PC-9 (cell line): ENCODE results near the gene OR6F1. TPM values are rescaled to one million over a fixed set of nuclear protein-coding genes. Genes with fewer than 3 reads are reported as not detected.
"Not testable (repeated sequence)": the region's sequence is repeated elsewhere in the genome, so short reads cannot be mapped to it uniquely, and the experiment has no call there.

Experiments used
- BruUV-seq: library from RNA; stranded (reverse); fragments of 400-500 nt; replicated peaks from 2 replicates; lab custom pipeline; 2021; lab: Mats Ljungman, UMichigan
- CTCF ChIA-PET: fragments of 300-600 bp; sonication (Branson Sonifier 250); formaldehyde crosslinking; loops from one replicate; lab custom pipeline; 2022; ENCODE audit warnings: antibody characterized with exemption; lab: Charles Lee
- POLR2A ChIA-PET: fragments of 300-600 bp; sonication (Branson Sonifier 250); formaldehyde crosslinking; loops from one replicate; lab custom pipeline; 2022; ENCODE audit warnings: antibody characterized with exemption; ENCODE audit not compliant: unreplicated experiment; lab: Charles Lee
- DNase-seq, 2 experiments: peaks; one replicate each; pipeline versions ENCODE4 v3.0.0 to v3.0.0-alpha.2; 2015 to 2022; ENCODE audit warnings: mixed read lengths in 1 of 2
- H2AFZ ChIP-seq: fragments of 200-600 bp; sonication (generic); 2 replicates; pipeline ENCODE4 v1.8.1; 2017; ENCODE audit warnings: antibody characterized with exemption
- H3F3A ChIP-seq: fragments of 200-600 bp; sonication (generic); 2 replicates; pipeline ENCODE4 v1.8.1; 2017; ENCODE audit warnings: antibody characterized with exemption, mild to moderate bottlenecking, low read depth; ENCODE audit not compliant: insufficient read depth
- H3K27ac ChIP-seq: fragments of 200-600 bp; sonication (generic); 2 replicates; pipeline ENCODE4 v1.6.1; 2016; ENCODE audit warnings: mixed run types
- H3K27me3 ChIP-seq: fragments of 200-600 bp; sonication (generic); 2 replicates; pipeline ENCODE4 v1.6.1; 2016; ENCODE audit warnings: low read depth, mixed run types; ENCODE audit not compliant: insufficient read depth
- H3K36me3 ChIP-seq: fragments of 200-600 bp; sonication (generic); 2 replicates; pipeline ENCODE4 v1.6.1; 2016; ENCODE audit warnings: low read depth, mixed run types
- H3K4me1 ChIP-seq: fragments of 200-600 bp; sonication (generic); replicated peaks from 2 replicates; pipeline ENCODE4 v1.6.1; 2016; ENCODE audit warnings: mixed run types; ENCODE audit not compliant: insufficient read depth
- H3K4me2 ChIP-seq: fragments of 200-600 bp; sonication (generic); 2 replicates; pipeline ENCODE4 v1.6.1; 2017; ENCODE audit warnings: mixed run types
- H3K4me3 ChIP-seq: fragments of 200-600 bp; sonication (generic); 2 replicates; pipeline ENCODE4 v1.6.1; 2016; ENCODE audit warnings: mixed run types
- H3K79me2 ChIP-seq: fragments of 200-600 bp; sonication (generic); 2 replicates; pipeline ENCODE4 v1.6.1; 2017; ENCODE audit warnings: low read depth, mixed run types
- H3K9me2 ChIP-seq: fragments of 200-600 bp; sonication (generic); 2 replicates; pipeline ENCODE4 v1.8.1; 2017; ENCODE audit warnings: mild to moderate bottlenecking; ENCODE audit not compliant: insufficient read depth
- H3K9me3 ChIP-seq: fragments of 200-600 bp; sonication (generic); 2 replicates; pipeline ENCODE4 v1.8.1; 2016; ENCODE audit warnings: low read depth; ENCODE audit not compliant: insufficient read depth
- H4K20me1 ChIP-seq: fragments of 200-600 bp; sonication (generic); 2 replicates; pipeline ENCODE4 v1.8.1; 2017; ENCODE audit not compliant: insufficient read depth
- EZH2 ChIP-seq: fragments of 200-600 bp; sonication (generic); IDR thresholded peaks from 2 replicates; pipeline ENCODE4 v1.8.0; 2017; ENCODE audit warnings: antibody characterized with exemption, low read depth
- intact Hi-C: fragments of 100-400 bp; cut with micrococcal nuclease; formaldehyde crosslinking; loops from one replicate; pipeline ENCODE4 v1.10.0; 2022; ENCODE audit not compliant: unreplicated experiment
- total RNA-seq: library from RNA; stranded (reverse); gene quantifications from 2 replicates; pipeline ENCODE4 v1.2.3, GENCODE V29; 2021
- TF ChIP-seq, protein P1 (sequence below): fragments of 200-600 bp; sonication (generic); conservative IDR thresholded peaks from 2 replicates; pipeline ENCODE4 v1.6.1; 2017; ENCODE audit warnings: mixed run types, antibody characterized with exemption, mild to moderate bottlenecking, moderate library complexity

The OR6F1 gene
- total RNA-seq, 1 experiment from 2014 or later: not detected

DNA sequence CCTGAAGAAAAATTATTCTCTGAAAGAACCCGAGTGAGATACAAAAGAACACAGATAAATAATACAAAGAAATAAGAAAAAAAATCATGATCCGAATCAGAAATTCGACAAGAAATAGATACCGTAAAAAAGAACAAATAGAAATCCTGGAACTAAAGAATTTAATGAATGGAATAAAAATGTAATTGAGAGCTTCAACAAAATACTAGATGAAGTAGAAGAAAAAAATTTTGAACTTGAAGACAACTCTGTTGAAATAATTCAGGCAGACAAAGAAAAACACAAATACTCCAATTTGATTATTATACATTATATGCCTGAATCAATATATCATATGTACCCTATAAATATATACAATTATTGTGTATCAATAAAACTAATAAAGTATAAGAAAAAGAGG lies 4.8 kb upstream of the OR6F1 start:
- no peaks in the 10 kb centered on the region for H4K20me1 ChIP-seq
- H3K4me3 ChIP-seq: no peak overlapping the region
- TF ChIP-seq EZH2: no peak
- BruUV-seq: no TSS peak
- H3F3A ChIP-seq: no peaks in the 10 kb centered on the region
- H3K4me2 ChIP-seq: no peak overlapping the region
- CTCF ChIA-PET: no interaction called here
- POLR2A ChIA-PET: no interaction called here
- H3K4me1 ChIP-seq: no peaks in the 10 kb centered on the region
- no peaks in the 10 kb centered on the region for H3K9me3 ChIP-seq
- intact Hi-C loops: no loop called here
- no peak overlapping the region for H2AFZ ChIP-seq
- DNase-seq: no peak
- H3K36me3 ChIP-seq: no peaks in the 10 kb centered on the region
- no peaks in the 10 kb centered on the region for H3K27me3 ChIP-seq
- no peaks in the 10 kb centered on the region for H3K79me2 ChIP-seq
- no peak overlapping the region for H3K27ac ChIP-seq
- H3K9me2 ChIP-seq: no peaks in the 10 kb centered on the region

DNA sequence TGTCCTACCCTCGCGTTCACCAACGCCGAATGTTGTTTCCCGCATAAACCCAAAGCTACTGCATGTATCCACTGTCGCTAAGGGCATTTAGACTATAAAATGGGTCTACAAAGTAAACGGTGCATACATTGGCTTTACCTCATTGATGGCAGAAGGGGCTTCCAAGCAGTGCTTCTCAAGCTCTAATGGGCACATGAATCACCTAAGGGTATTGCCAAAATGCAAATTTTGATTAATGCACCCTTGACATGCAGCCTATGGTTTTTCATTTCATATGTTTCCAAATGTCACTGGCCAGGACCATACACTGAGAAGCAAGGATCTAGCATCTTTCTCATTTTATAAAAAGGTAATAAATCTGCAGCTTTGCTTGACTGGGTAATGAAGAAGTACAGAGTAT lies 2.7 kb downstream of the OR6F1 start:
- Histone ChIP-seq H4K20me1 (no peaks in the 10 kb centered on the region), H3K4me2 (no peak overlapping the region), H3K4me3 (no peak overlapping the region), H3K79me2 (no peaks in the 10 kb centered on the region), H3K36me3 (no peaks in the 10 kb centered on the region), H2AFZ (no peak overlapping the region), H3K9me2 (no peaks in the 10 kb centered on the region), H3F3A (no peaks in the 10 kb centered on the region), H3K27me3 (no peaks in the 10 kb centered on the region), H3K9me3 (no peaks in the 10 kb centered on the region), H3K27ac (no peak overlapping the region), H3K4me1 (no peaks in the 10 kb centered on the region)
- BruUV-seq: no TSS peak
- DNase-seq: no peak
- POLR2A ChIA-PET: no interaction called here
- TF ChIP-seq EZH2: no peak
- TF ChIP-seq, protein P1, sequence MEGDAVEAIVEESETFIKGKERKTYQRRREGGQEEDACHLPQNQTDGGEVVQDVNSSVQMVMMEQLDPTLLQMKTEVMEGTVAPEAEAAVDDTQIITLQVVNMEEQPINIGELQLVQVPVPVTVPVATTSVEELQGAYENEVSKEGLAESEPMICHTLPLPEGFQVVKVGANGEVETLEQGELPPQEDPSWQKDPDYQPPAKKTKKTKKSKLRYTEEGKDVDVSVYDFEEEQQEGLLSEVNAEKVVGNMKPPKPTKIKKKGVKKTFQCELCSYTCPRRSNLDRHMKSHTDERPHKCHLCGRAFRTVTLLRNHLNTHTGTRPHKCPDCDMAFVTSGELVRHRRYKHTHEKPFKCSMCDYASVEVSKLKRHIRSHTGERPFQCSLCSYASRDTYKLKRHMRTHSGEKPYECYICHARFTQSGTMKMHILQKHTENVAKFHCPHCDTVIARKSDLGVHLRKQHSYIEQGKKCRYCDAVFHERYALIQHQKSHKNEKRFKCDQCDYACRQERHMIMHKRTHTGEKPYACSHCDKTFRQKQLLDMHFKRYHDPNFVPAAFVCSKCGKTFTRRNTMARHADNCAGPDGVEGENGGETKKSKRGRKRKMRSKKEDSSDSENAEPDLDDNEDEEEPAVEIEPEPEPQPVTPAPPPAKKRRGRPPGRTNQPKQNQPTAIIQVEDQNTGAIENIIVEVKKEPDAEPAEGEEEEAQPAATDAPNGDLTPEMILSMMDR: no peak
- intact Hi-C loops: no loop called here
- CTCF ChIA-PET: no interaction called here

DNA sequence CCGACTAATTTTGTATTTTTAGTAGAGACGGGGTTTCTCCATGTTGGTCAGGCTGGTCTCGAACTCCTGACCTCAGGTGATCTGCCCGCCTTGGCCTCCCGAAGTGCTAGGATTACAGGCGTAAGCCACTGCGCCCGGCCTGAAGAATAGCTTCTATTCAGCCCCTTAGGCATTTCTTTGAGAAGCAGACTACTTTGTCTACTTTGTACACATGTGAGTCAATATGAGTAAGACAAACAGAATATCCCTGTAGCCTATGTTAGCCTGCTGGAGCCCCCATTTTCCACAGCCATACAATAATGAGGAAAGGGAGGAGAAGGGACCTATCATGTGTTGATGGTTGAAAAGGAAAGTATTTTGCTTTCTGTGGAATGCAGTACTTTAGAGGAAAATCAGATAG lies 5.8 kb downstream of the OR6F1 start:
- POLR2A ChIA-PET, H3K27me3 ChIP-seq, H3F3A ChIP-seq, CTCF ChIA-PET, H2AFZ ChIP-seq, H3K4me3 ChIP-seq, H4K20me1 ChIP-seq, H3K9me3 ChIP-seq, BruUV-seq, H3K27ac ChIP-seq, H3K9me2 ChIP-seq, H3K4me2 ChIP-seq, DNase-seq, H3K36me3 ChIP-seq, H3K79me2 ChIP-seq, H3K4me1 ChIP-seq, intact Hi-C loops: not testable (repeated sequence)

DNA sequence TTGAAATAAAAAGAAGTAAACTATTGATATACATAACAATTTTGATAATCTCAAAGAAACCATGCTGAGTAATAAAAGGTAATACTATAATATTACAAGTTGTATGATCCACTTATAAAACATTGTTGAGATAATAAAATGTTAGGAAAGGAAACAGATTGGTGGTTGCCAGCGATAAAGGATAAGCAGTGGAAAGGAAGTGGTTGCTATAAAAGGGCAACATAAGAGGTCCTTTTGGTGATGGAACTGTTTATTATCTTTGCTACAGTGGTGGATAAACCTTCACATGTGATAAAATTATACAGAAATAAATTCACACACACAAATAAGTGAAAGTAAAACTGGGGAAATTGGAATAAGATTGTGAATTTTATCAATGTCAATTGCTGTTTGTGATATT lies 15.1 kb downstream of the OR6F1 start:
- no peak overlapping the region for H2AFZ ChIP-seq
- no peak overlapping the region for H3K4me2 ChIP-seq
- H3K27me3 ChIP-seq: no peaks in the 10 kb centered on the region
- no peak for DNase-seq
- ChIA-PET CTCF (no interaction called here), POLR2A (no interaction called here)
- H3K9me3 ChIP-seq: no peaks in the 10 kb centered on the region
- no peak overlapping the region for H3K27ac ChIP-seq
- no peaks in the 10 kb centered on the region for H4K20me1 ChIP-seq
- H3K4me3 ChIP-seq: no peak overlapping the region
- BruUV-seq: no TSS peak
- H3K36me3 ChIP-seq: no peaks in the 10 kb centered on the region
- H3F3A ChIP-seq: no peaks in the 10 kb centered on the region
- H3K79me2 ChIP-seq: no peaks in the 10 kb centered on the region
- intact Hi-C loops: no loop called here
- no peaks in the 10 kb centered on the region for H3K4me1 ChIP-seq
- TF ChIP-seq, protein P1: no peak
- no peak for TF ChIP-seq EZH2
- H3K9me2 ChIP-seq: no peaks in the 10 kb centered on the region
